NCI-H2227 (cell line): ENCODE data around the gene EIF2AK2.
A peak's percentile ranks its signal among the peaks of the same experiment; 100 is the strongest.

Experiments used
- DNase-seq: peaks from one replicate; lab custom pipeline; 2025; ENCODE audit not compliant: unreplicated experiment; lab: John Stamatoyannopoulos, UW

The EIF2AK2 gene

DNA sequence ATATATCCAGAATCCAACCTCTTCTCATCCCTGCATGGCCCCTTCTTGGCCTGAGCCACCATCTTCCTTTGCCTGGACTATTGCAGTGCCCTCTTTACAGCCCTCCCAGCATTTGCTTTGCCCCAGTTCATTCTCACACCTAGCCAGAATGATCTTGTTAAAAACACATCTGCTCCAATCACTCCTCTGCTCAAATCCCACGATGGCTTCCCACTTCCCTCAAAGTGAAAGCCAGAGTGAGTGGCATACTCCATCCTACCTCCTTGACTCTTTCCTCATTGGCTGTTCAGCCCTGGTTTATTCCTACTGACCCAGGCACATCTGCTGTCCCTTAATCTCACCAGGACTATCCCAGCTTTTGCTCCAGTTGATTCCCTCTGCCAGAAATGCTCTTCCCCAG, 17.0 kb upstream of the EIF2AK2 start:
- no peak for DNase-seq

DNA sequence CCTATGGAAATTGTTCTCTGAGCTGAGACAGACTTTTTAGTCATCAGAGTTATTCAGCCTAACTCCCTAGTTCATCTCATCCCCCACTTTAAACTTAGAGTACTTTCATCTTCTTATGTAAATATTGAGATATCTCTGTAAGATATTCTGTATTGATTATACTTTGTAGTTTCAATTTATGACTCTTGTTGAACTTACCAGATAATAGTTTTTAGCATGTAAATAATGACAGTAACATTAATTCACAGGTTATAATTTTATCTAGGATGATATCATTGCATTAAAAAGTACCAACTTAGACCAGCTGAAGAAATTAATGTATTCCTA, 14.8 kb upstream of the EIF2AK2 start:
- DNase-seq: no peak

DNA sequence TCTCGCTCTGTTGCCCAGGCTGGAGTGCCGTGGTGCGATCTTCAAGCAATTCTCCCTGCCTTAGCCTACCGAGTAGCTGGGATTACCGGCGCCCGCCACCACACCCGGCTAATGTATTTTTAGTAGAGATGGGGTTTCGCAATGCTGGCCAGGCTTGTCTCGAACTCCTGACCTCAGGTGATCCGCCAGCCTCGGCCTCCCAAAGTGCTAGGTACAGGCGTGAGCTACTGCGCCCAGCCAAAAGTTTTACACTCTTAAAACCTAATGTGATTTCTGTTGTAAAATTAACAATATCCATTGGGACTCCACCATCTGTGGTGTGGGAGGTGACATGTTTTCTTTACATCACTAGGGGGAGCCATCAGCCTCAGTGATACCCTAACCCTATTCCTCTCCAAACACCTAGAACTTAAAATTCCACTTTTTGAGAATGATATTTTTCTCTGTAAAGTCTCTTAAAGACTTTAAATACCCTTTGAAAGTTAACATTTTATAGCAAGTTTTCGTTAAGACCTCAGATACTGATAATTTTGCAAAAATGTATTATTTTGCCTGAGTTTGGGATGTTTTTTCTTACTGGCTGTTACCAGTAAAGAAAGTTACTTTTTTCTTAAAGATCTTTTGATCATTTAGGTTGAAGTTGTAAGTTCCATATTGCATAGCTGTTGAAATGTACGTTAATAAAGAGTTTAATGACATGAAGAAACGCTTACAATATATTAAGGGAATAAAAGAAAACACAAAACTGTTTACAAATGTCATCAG, 11.6 kb upstream of the EIF2AK2 start:
- peak; percentile 40 for DNase-seq

DNA sequence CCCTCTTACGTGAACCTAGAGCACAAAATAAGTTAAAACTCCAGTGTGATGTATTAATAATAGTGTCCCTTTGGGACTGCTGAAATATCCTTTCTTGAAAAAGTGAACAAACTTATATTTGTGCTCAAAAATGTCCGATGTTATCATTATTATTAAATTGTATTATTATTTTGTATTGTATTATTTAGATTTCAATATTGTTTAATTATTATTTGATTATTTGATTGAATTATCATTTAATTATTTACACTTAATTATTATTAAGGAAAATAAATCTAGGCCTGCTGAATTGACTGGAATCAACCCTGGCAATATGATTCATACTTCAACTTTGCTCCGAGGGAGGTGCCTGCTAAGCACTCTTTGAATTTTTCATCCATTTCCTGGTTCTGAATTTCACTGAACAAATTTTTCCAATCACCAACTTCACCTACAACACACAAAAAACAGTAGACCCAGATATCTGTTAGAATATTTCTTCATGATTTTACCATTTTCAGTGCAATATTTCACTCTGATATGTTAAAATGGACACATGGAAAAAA, 10.9 kb upstream of the EIF2AK2 start:
- DNase-seq: no peak

DNA sequence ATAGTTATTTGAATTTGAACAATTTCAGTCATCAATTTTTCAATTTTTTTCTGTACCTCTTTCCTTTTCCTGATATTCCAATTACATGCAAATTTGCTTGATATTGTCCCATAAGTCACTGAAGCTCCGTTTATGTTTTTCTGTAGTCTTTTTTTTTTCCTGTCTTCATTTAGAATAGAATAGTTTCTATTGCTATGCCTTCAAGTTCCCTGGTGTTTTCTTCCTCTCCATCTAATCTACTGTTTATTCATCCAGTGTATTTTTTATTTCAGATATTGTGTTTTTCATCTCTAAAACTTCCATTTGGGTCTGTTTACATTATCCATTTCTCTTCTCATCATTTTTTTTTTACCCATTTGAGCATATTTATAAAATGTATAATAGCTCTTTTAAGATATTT, 8.0 kb upstream of the EIF2AK2 start:
- no peak for DNase-seq

DNA sequence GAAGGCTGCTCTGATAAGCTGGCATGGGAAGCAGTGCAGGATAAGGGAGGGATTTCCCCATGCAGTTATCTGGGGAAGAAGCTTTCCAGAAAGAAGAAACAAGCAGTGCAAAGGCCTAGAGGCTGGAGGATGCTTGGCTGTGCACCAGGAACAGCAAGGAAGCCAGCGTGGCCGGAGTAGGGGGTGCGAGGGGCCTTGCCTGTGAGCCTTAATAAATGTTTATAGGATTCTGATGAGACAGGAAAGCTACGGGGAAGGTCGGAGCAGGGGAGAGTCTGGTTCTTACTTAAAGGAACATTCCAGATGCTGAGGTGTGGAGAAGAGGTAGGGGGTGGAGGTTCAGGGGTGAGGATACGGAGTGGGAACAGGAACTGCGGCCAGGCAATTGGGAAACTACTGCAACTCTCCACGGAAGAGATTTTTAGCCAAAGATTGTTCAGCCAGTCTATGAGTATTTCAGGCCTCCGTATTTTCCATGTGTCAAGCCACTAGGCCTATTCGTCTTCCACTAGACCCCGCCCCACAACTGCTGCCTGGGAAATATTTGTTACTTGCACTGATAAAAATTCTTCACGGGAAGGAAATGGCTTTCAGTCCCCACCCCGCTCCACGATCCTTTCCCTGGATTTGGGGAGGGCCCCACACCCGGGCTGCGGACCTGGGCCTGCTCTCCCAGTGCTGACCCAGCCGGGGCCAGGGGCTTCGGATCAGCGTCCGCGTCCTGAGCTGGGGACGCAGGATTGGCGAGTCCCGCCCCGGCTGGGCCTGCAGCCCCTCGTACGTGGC, 516 bp downstream of the EIF2AK2 start:
- DNase-seq: peak; percentile 62

DNA sequence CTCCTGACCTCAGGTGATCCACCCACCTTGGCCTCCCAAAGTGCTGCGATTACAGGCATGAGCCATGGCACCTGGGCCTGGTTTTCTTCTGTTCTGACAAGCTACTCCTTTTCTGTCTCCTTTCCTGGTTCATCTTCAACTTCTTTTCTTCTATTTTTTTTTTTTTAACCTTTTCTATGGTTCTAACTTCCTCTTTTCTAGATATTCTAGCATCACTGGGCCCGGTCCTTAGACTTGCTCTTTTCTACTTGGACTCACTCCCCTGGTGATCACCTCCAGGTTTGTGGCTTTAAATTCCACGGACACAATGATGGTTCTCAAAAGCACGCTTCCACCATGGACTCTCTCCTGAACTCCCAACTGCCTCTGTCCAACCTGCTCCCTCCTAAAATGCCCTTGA, 2.0 kb downstream of the EIF2AK2 start:
- DNase-seq: no peak

DNA sequence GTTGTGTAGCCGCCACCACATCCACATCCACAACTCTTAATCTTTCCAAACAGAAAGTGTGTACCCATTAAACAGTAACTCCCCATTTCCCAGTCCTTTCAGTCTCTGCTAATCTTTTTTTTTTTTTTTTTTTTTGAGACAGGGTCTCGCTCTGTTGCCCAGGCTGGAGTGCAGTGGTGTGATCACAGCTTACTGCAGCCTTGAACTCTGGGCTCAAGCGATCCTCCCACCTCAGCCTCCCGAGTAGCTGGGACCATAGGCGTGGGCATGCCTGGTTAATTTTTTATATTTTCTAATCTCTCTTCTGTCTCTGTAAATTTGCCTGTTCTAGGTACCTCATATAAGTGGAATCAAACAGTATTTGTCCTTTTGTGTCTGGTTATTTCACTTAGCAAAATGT, 3.6 kb downstream of the EIF2AK2 start:
- DNase-seq: no peak

DNA sequence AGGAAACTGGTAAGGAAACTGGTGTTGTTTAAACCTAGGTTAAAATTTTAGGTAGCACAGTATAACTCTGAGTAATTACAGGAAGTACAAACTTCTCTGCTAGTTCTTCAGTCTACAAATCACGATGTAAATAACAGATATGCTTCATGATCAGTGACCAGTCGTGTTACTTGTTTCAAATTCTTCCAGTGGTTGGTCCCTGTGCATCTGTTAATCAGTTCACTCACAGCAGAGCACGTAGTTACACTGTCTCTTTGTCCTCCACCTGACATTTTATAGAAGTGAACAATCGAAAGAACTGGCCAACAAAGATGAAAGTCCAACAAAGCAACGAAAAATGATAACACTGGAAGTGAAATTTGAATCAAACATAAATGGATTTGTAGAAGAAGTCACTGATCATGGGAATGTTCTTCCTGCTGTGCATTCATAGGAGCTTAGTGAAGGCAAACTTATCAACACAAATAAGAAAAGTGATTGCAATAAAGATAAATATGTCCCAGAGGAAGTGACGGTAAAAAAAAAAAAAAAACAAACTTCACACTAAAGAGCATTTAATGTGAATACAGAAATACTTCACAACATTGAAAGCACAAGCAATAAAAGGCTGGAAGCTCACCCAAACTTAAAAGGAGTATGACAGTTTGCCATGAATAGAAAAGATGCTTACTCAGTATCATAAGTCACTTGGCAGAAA, 7.0 kb downstream of the EIF2AK2 start:
- no peak for DNase-seq

DNA sequence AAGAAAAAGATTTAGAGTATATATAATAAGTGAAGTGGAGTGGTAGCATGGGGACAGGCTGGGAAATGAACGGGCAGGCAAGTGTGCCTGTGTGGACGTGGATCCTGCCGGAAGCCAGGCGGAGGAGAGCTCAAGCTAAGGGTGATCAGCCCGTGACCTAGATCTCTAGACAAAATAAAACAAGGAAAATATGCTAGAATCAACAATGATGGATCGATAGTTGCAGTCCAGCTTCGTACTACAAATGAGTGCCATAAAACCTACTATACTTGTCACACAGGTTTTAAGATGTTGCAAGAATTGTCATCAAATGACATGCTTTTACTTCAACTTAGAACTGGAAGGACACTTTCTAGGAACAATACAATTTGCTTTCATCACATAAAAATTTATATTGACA, 8.5 kb downstream of the EIF2AK2 start:
- DNase-seq: no peak

DNA sequence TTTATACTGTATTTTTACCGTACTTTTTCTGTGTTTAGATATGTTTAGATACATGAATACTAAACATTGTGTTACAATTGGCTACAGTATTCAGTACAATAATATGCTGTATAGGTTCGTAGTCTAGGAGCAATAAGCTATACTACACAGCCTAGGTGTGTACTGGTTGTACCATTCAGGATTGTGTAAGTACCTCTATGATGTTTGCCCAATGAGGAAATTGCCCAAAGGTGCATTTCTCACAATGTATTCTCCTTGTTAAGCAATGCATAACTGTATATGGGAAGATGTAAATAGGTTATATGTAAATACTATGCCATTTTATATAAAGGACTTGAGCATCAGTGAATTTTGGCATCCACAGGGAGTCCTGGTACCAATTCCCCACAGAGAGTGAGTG, 10.7 kb downstream of the EIF2AK2 start:
- no peak for DNase-seq

DNA sequence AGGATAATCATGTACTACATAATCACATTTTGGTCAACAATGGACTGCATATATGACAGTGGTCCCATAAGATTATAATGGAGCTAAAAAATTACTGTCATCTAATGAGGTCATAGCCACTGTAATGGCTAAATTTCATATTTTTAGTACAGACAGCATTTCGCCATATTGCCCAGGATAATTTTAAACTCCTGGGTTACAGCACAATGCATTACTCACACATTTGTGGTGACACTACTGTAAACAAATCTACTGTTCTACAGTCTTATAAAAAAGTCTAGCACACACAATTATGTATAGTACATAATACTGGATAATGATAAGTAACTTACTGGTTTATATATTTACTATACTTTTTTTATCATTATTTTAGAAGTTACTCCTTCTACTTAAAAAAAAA, 12.8 kb downstream of the EIF2AK2 start:
- DNase-seq: no peak

DNA sequence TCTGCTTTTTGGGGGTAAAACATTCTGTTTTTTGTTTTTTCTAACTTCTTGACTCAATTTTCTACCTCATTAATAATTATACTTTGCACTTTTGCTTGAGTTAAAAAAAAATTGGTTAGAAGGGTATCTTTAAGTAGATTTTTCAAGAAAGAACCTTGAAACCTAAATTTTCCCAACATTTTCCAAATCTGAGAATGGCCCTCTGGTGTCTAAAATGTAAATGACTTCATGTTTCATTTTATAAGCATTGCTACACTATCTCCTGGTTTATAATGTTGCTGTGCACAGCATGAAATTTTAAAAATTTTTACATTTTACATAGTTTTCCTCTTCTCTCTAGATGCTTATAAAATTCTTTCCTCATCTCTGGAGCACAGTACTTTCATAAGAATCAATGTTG, 14.2 kb downstream of the EIF2AK2 start:
- no peak for DNase-seq

DNA sequence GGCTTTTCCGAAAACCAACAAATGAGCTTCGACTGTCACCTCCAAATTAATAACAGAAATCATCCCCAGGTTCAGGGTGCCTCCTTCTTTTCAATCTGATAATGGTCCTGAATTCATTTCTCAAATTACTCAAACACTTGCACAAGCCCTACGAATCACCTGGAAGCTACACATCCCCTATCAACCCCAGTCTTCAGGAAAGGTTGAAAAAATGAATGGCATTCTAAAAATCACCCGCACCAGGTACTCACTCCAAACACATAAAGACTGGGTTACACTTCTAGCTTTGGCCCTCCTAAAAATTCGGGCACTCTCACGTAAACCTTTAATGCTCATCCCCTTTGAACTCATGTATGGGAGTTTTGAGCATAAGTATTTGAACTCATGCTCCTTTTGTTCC, 23.9 kb downstream of the EIF2AK2 start:
- DNase-seq: no peak

DNA sequence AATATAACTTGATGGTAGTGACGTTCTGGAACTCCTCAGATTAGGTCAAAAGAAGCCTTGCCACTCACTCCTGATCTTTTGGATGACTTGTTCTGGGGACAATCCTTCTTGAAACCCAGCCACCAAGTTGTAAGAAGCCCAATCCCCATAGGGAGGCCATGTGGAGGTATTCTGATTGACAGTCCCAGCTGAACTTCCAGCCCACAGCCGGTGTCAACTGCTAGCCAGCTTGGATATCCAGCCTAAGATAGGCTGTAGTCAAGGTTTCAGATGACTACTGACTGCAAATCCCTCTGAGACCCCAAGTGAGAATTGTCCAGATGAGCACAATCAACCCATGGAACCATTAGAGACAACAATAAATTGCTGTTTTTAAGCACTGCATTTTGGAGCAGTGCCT, 31.4 kb downstream of the EIF2AK2 start:
- DNase-seq: no peak

DNA sequence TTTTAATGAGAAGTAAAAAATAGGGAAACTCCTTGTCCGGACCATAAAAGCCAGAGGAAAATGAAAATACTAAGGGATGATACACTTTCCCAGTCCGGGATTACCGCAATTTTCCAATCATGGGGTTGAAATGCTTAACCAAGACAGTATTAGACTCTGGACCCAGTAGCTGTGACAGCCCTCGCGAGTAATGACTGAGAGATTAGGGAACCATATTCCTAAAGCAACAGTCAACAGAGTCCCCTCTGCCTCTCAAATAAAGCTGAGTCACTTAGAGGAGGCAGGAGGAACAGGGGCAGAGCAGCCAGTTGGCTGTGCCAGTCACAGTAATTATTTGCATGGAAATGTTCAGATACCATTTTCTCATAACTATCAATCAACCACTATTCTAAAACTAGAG, 37.6 kb downstream of the EIF2AK2 start:
- DNase-seq: no peak

DNA sequence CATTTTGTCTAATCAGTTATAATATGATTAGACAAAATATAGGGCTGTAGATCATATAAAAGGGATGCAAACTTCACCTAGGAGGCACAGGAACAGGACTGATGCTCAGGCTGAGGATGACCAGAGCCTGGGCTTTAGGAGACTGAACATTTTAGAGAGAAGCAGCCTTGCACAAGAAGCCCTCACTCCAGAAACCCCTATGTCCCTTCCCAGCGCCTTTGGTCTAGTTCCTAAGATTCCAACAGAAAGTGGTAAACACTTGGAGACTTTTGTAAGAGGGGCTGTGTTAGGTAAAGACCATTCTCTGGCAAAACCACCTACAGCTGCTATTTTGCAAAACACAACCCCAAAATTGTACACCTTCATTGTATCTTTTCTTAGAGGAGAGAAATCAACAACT, 39.2 kb downstream of the EIF2AK2 start:
- DNase-seq: no peak

DNA sequence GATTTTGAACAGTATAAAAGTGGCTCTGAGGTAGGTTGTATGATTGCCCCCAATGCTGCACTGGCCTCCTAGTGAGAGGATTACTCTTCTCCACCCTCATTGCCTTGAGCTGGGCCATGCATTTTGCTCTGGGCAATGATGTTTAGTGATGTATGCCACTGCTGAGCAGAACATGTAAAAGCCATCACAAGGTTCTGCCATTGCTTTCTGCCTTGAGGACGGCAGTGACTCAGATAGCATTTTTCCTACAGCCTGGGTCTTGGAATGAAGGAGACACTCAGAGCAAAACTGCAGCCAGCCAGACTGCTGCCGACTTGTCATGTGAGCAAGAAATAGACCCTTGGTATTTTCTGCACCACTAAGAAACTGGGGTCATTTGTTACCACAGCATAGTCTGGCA, 44.8 kb downstream of the EIF2AK2 start:
- no peak for DNase-seq

DNA sequence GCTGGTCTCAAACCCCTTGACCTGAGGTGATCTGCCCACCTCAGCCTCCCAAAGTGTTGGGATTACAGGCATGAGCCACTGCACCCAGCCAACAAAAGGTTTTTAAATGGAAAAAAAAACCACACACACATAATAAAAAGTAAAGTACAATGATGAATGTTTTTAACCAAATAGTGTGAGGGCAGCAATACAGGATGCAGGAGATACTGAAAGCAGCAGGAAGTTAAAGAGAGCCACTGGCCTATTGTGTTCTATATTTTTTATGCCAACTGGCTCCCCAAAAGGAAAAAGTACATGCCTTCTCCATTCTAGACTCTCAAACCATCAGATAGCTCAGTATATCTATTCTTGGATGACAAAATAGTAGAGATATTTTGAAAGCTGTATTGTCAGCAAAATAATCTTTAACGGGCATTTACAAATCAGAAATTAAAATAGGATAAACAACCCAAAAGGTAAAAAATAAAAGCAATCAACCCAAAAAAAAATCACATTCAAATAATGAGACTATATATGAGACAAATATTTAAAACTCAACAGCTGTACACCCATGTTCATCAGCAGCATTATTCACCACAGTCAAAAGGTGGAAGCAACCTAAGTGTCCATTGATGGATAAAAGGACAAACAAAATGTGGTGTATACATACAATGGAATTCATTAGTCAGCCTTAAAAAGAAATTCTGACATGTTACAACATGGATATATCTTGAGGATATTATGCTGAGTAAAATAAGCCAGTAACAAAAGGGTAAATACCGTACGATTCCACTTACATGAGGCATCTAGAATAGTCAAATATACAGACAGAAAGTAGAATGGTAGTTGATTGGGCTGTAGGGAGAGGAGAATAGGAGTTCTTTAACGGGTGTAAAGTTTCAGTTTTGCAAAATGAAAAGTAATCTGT, 46.2 kb downstream of the EIF2AK2 start:
- no peak for DNase-seq

DNA sequence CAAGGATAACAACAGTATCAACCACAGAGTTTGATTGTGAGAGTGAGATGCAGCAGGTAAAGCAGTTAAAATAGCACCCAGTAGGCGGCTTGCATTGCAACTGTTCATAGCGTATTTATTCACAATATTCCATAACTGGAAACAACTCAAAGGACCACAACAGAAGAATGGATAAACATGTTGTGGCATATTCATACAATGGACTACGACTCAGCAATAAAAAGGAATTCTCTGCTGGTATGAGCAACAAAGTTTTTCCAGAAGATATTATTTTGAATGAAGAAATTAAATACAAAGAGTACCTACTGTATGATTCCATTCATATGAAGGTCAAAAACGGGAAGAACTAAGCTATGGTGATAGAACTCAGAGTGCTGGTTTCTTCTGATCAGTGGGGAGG, 47.3 kb downstream of the EIF2AK2 start:
- no peak for DNase-seq

DNA sequence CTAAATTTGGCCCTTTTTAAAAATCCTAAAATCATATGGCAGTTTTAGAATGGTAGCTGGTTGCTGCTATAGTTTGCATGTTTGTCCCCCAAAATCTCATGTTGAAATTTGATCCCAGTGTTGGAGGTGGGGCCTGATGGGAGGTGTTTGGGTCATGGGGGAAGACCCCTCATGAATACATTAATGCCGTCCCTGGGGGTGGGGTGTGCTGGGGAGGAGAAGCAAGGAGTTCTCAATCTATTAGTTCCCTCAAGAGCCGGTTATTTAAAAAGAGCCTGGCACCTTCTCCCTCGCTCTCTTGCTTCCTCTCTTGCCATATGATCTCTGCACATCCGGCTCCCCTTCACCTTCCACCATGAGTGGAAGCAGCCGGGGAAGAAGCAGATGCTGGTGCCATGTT, 51.6 kb downstream of the EIF2AK2 start:
- no peak for DNase-seq
